Measurements from ENCODE around the gene CADM1.

CADM1 gene

GRCh38 chr11:115134926-115135325 lies 369.3 kb downstream of the CADM1 start:
- in situ Hi-C loops (cut with MboI; ENCODE audit: low sequenced_read_pairs), result no loop called here

GRCh38 chr11:115133475-115134209 lies 370.6 kb downstream of the CADM1 start:
- in situ Hi-C loops (cut with MboI; ENCODE audit: low sequenced_read_pairs), result no loop called here

GRCh38 chr11:115132436-115133228 lies 371.6 kb downstream of the CADM1 start:
- in situ Hi-C loops (cut with MboI; ENCODE audit: low sequenced_read_pairs), result no loop called here

- in situ Hi-C loops (cut with MboI; ENCODE audit: low sequenced_read_pairs), result no loop called here
These were observed 374.5 kb downstream of the CADM1 start for GRCh38 chr11:115129473-115130289.

- in situ Hi-C loops (cut with MboI; ENCODE audit: low sequenced_read_pairs), result no loop called here
These were observed 376.0 kb downstream of the CADM1 start for GRCh38 chr11:115128226-115128625.

GRCh38 chr11:115127790-115128189 lies 376.4 kb downstream of the CADM1 start:
- in situ Hi-C loops (cut with MboI; ENCODE audit: low sequenced_read_pairs), result no loop called here

- in situ Hi-C loops (cut with MboI; ENCODE audit: low sequenced_read_pairs), result no loop called here
These were observed 377.6 kb downstream of the CADM1 start for GRCh38 chr11:115126515-115127208.

- in situ Hi-C loops (cut with MboI; ENCODE audit: low sequenced_read_pairs), result no loop called here
These were observed 378.1 kb downstream of the CADM1 start for GRCh38 chr11:115126092-115126491.

- in situ Hi-C loops (cut with MboI; ENCODE audit: low sequenced_read_pairs), result no loop called here
These were observed 379.4 kb downstream of the CADM1 start for GRCh38 chr11:115124786-115125185.

- in situ Hi-C loops (cut with MboI; ENCODE audit: low sequenced_read_pairs), result no loop called here
These were observed 380.6 kb downstream of the CADM1 start for GRCh38 chr11:115123641-115124040.

- in situ Hi-C loops (cut with MboI; ENCODE audit: low sequenced_read_pairs), result no loop called here
These were observed 381.9 kb downstream of the CADM1 start for GRCh38 chr11:115122274-115122673.
